Measurements from ENCODE around the gene RFX3. TPM values are rescaled to one million over a fixed set of nuclear protein-coding genes. Genes with fewer than 3 reads are reported as not detected.
A peak's percentile ranks its signal among the peaks of the same experiment; 100 is the strongest.

Gene RFX3
- total and polyA plus RNA-seq, 2 of the 13 experiments (the other 11 are each of a cell fraction or from before 2014, with no cell fraction given): 2.7 to 5.3 TPM

DNA sequence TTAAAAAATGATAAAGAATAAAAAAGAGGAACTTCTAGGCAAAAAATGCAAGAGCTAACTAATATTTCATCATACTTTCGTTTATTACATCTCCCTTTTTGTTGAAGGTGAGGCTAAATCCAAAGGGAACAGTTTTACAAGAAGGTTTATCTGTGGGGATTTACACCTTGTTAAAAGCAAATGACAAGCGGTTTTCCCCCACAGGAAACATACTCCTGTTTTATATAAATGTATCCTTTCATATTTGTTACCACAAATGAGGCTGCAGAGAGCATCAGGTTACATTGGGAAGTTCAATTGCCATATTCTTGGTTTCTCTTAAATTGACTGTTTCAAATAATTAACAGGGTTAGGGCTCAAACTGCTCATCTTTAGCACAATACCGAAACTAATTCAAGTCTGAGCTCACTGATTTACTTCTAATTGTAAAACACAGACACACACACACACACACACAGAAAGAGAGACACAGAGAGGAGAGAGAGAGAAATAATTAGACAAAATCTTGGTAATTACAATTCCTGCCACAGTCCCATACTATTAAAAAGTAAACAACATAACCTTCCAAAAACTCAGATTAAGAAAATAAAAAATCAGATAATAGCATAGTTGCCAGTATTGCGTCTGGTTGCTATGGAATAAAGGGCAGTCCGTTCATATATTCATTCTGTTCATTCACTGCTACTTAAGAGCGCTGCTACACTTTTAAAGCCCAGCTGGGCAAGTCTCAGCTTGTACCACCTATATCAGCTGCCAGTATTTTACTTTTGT, 17.1 kb downstream of the RFX3 start:
- Histone ChIP-seq H3K9ac (ENCODE audit: insufficient read depth, low read depth, low read length) (no peak overlapping the region), H3K27me3 (ENCODE audit: control insufficient read depth in 1 of 2, insufficient read depth in 2 of 2, low read length in 2 of 2) (no peaks in the 10 kb centered on the region), H3K36me3 (replicated peaks in 1 of 2; ENCODE audit: control insufficient read depth in 1 of 2, insufficient read depth in 2 of 2, low read length in 2 of 2) (no peaks in the 10 kb centered on the region), H3K4me2 (ENCODE audit: low read depth, low read length) (no peak overlapping the region), H3K79me2 (ENCODE audit: insufficient read depth, low read length) (peaks cover 3% of the 10 kb centered on the region), H2AFZ (ENCODE audit: low read length) (no peak overlapping the region), H3K9me3 (ENCODE audit: low read length) (no peaks in the 10 kb centered on the region), H3K4me3 (replicated peaks in 1 of 3; ENCODE audit: insufficient read depth in 1 of 3, low read depth in 2 of 3, low read length in 3 of 3) (no peak overlapping the region), H4K20me1 (ENCODE audit: insufficient read depth, low read length) (no peaks in the 10 kb centered on the region), H3K27ac (ENCODE audit: extremely low read length, insufficient read depth, low read length) (no peak overlapping the region), H3K4me1 (ENCODE audit: insufficient read depth, low read length) (peaks cover 19% of the 10 kb centered on the region)
- POLR2A ChIA-PET: interaction anchor here (1.9 kb wide), 1 partner anchor 18 kb away, joined by 7 read pairs; the partner anchor contains the start of gene RFX3
- FAIRE-seq (no peak), DNase-seq (ENCODE audit: low spot score) (no peak), ATAC-seq (no peak)
- in situ Hi-C loops (cut with HindIII; ENCODE audit: extremely low pct_ligation_motif_present, low pct_unique_long_range_greater_than_20kb) (loop anchor here (25.0 kb wide), 1 partner anchor 671 kb away; the partner anchor contains the start of gene PUM3), intact Hi-C loops (cut with micrococcal nuclease; ENCODE audit: unreplicated experiment) (no loop called here)
- BruUV-seq (replicated peaks): no TSS peak
- whole genome bisulfite sequencing (ENCODE audit: low lambda C conversion rate): 96% methylated on average over 6 of the region's 6 CpGs
- TF ChIP-seq ZNF569 (CRISPR knock-in tag; IDR thresholded peaks at IDR 0.05; ENCODE audit: borderline replicate concordance): no peak
- TF ChIP-seq NR0B2 (CRISPR knock-in tag; IDR thresholded peaks at IDR 0.05): no peak
- TF ChIP-seq NFE2L2 (IDR thresholded peaks at IDR 0.05; ENCODE audit: low read length): no peak
- TF ChIP-seq SIX4 (CRISPR knock-in tag; IDR thresholded peaks at IDR 0.05): no peak
- no peak for TF ChIP-seq ZNF629 (CRISPR knock-in tag; conservative IDR thresholded peaks at IDR 0.05)
- TF ChIP-seq ZNF790 (CRISPR knock-in tag; IDR thresholded peaks at IDR 0.05; ENCODE audit: borderline replicate concordance): no peak
- 0 out of 2 replicates have a peak, but pooled peaks have one; percentile 19 for TF ChIP-seq CEBPB (IDR thresholded peaks at IDR 0.05; ENCODE audit: borderline replicate concordance, low read depth, low read length)
- no peak for TF ChIP-seq DNMT1 (CRISPR knock-in tag; IDR thresholded peaks at IDR 0.05)
- TF ChIP-seq PRMT3 (CRISPR knock-in tag; IDR thresholded peaks at IDR 0.05; ENCODE audit: borderline replicate concordance, low read depth): no peak
- TF ChIP-seq PLRG1 (conservative IDR thresholded peaks at IDR 0.05): no peak
- TF ChIP-seq ZNF44 (CRISPR knock-in tag; IDR thresholded peaks at IDR 0.05): no peak
- no peak for TF ChIP-seq HDAC1 (CRISPR knock-in tag; IDR thresholded peaks at IDR 0.05)
- TF ChIP-seq, protein P1, sequence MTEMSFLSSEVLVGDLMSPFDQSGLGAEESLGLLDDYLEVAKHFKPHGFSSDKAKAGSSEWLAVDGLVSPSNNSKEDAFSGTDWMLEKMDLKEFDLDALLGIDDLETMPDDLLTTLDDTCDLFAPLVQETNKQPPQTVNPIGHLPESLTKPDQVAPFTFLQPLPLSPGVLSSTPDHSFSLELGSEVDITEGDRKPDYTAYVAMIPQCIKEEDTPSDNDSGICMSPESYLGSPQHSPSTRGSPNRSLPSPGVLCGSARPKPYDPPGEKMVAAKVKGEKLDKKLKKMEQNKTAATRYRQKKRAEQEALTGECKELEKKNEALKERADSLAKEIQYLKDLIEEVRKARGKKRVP (CRISPR knock-in tag; IDR thresholded peaks at IDR 0.05): peak in 1 of 2 experiments; percentile 39; a peak in 1 of 4 replicates
- CTCF ChIA-PET (ENCODE audit: low intra/inter-chr PET ratio, low total read pairs): no interaction called here

Data from HepG2 (cell line).